ENCODE results near the gene ZNF296. TPM values are rescaled to one million over a fixed set of nuclear protein-coding genes. Genes with fewer than 3 reads are reported as not detected.

The ZNF296 gene
- total RNA-seq, 2 experiments from 2014 or later, result 13.5 to 31.4 TPM

GRCh38 chr19:45097450-45097775, 21.1 kb upstream of the ZNF296 start:
- intact Hi-C loops (cut with micrococcal nuclease; ENCODE audit: unreplicated experiment), result no loop called here

GRCh38 chr19:45096700-45097099, 20.4 kb upstream of the ZNF296 start:
- H3K4me1 ChIP-seq (ENCODE audit: insufficient read depth, low read length, poor library complexity, severe bottlenecking), result peaks cover 27% of the 10 kb centered on the region
- H3K9me3 ChIP-seq (ENCODE audit: low read length), result no peaks in the 10 kb centered on the region
- CTCF ChIA-PET (ENCODE audit: unreplicated experiment), result no interaction called here
- DNase-seq (ENCODE audit: low spot score), result no peak
- intact Hi-C loops (cut with micrococcal nuclease; ENCODE audit: unreplicated experiment), result no loop called here
- TF ChIP-seq, protein P1, sequence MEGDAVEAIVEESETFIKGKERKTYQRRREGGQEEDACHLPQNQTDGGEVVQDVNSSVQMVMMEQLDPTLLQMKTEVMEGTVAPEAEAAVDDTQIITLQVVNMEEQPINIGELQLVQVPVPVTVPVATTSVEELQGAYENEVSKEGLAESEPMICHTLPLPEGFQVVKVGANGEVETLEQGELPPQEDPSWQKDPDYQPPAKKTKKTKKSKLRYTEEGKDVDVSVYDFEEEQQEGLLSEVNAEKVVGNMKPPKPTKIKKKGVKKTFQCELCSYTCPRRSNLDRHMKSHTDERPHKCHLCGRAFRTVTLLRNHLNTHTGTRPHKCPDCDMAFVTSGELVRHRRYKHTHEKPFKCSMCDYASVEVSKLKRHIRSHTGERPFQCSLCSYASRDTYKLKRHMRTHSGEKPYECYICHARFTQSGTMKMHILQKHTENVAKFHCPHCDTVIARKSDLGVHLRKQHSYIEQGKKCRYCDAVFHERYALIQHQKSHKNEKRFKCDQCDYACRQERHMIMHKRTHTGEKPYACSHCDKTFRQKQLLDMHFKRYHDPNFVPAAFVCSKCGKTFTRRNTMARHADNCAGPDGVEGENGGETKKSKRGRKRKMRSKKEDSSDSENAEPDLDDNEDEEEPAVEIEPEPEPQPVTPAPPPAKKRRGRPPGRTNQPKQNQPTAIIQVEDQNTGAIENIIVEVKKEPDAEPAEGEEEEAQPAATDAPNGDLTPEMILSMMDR (conservative IDR thresholded peaks at IDR 0.05; ENCODE audit: low read length), result no peak
- TF ChIP-seq EZH2phosphoT487 (IDR thresholded peaks at IDR 0.05; ENCODE audit: borderline replicate concordance, low read depth, low read length), result no peak
- no peak overlapping the region for H3K4me3 ChIP-seq (ENCODE audit: low read depth, low read length, poor library complexity, severe bottlenecking)
- H3K9me2 ChIP-seq (ENCODE audit: insufficient read depth, low read length), result no peaks in the 10 kb centered on the region
- BruUV-seq (replicated peaks), result no TSS peak
- H3K27ac ChIP-seq (ENCODE audit: low read depth, low read length, poor library complexity, severe bottlenecking), result no peak overlapping the region
- POLR2A ChIA-PET, result no interaction called here
- H2AFZ ChIP-seq (ENCODE audit: low read length), result no peak overlapping the region
- H3K4me2 ChIP-seq (ENCODE audit: low read length), result no peak overlapping the region
- peaks cover 13% of the 10 kb centered on the region for H4K20me1 ChIP-seq (ENCODE audit: insufficient read depth, low read length)
- H3K79me2 ChIP-seq (ENCODE audit: insufficient read depth, low read depth, low read length), result peaks cover 76% of the 10 kb centered on the region
- H3K36me3 ChIP-seq (ENCODE audit: insufficient read depth, low read length), result peaks cover 41% of the 10 kb centered on the region

More at GRCh38 chr19:45097450-45097775, 21.1 kb upstream of the ZNF296 start:
- no peak overlapping the region for H2AFZ ChIP-seq (ENCODE audit: low read length)
- ChIA-PET POLR2A (interaction anchor here (0.6 kb wide), 1 partner anchor 40 kb away, joined by 3 read pairs; no protein-coding TSS in a partner anchor), CTCF (ENCODE audit: unreplicated experiment) (no interaction called here)
- peaks cover 41% of the 10 kb centered on the region for H3K36me3 ChIP-seq (ENCODE audit: insufficient read depth, low read length)
- H3K4me1 ChIP-seq (ENCODE audit: insufficient read depth, low read length, poor library complexity, severe bottlenecking), result peaks cover 23% of the 10 kb centered on the region
- H3K9me2 ChIP-seq (ENCODE audit: insufficient read depth, low read length), result no peaks in the 10 kb centered on the region
- H3K27ac ChIP-seq (ENCODE audit: low read depth, low read length, poor library complexity, severe bottlenecking), result no peak overlapping the region
- no peak for TF ChIP-seq EZH2phosphoT487 (IDR thresholded peaks at IDR 0.05; ENCODE audit: borderline replicate concordance, low read depth, low read length)
- TF ChIP-seq, protein P1 (conservative IDR thresholded peaks at IDR 0.05; ENCODE audit: low read length), result no peak
- BruUV-seq (replicated peaks), result no TSS peak
- no peak overlapping the region for H3K4me3 ChIP-seq (ENCODE audit: low read depth, low read length, poor library complexity, severe bottlenecking)
- no peak overlapping the region for H3K4me2 ChIP-seq (ENCODE audit: low read length)
- H3K9me3 ChIP-seq (ENCODE audit: low read length), result no peaks in the 10 kb centered on the region
- H3K79me2 ChIP-seq (ENCODE audit: insufficient read depth, low read depth, low read length), result peaks cover 83% of the 10 kb centered on the region
- peaks cover 13% of the 10 kb centered on the region for H4K20me1 ChIP-seq (ENCODE audit: insufficient read depth, low read length)
- no peak for DNase-seq (ENCODE audit: low spot score)

DNA sequence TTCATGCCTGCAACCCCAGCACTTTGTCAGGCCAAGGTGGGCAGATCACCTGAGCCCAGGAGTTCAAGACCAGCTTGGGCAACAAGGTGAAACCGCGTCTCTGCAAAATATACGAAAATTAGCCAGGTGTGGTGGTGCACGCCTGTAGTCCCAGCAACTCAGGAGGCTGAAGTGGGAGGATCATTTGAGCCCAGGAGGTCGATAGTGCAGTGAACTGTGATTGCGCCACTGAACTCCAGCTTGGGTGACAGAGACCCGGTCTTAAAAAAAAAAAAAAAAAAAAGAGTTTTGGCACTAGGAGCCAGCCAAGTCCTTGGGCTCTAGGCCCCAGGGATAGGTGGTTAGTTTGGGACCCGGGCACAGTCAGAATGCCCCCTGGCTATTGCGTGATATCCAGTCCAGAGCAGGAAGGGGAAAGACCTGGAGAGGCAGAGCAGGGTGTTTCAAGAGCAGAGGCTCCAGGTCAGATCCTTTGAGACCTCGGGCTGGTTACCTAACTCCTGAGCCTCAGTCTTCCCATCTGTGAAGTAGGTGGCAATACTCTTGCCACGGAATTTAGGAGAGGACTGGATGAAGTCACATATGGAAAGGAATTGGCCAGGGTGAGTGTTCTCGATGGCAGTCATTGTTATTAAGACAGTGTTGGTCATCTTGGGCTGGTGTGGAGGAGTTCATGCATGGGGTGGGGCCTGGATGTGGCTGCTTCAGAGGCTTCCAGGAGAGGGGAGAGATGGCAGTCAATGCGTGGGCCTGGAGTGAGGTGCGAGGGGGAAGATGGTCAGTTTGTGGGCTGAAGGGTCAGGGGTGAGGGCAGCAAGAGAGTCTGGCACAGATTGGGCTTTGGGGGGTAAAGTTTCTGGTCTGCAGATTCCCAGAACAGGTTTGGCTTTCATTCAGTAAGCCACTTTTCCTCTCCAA, 19.5 kb upstream of the ZNF296 start:
- H3K4me2 ChIP-seq (ENCODE audit: low read length), result peak overlapping the region; percentile 26; the same call in 1 of the 2 replicates
- no peaks in the 10 kb centered on the region for H3K9me3 ChIP-seq (ENCODE audit: low read length)
- peaks cover 46% of the 10 kb centered on the region for H3K36me3 ChIP-seq (ENCODE audit: insufficient read depth, low read length)
- no peak overlapping the region for H2AFZ ChIP-seq (ENCODE audit: low read length)
- H3K4me3 ChIP-seq (ENCODE audit: low read depth, low read length, poor library complexity, severe bottlenecking), result no peak overlapping the region
- CTCF ChIA-PET (ENCODE audit: unreplicated experiment), result no interaction called here
- peaks cover 34% of the 10 kb centered on the region for H3K4me1 ChIP-seq (ENCODE audit: insufficient read depth, low read length, poor library complexity, severe bottlenecking)
- POLR2A ChIA-PET, result no interaction called here
- no peak overlapping the region for H3K27ac ChIP-seq (ENCODE audit: low read depth, low read length, poor library complexity, severe bottlenecking)
- H4K20me1 ChIP-seq (ENCODE audit: insufficient read depth, low read length), result peaks cover 13% of the 10 kb centered on the region
- TF ChIP-seq EZH2phosphoT487 (IDR thresholded peaks at IDR 0.05; ENCODE audit: borderline replicate concordance, low read depth, low read length), result no peak
- TF ChIP-seq, protein P1 (conservative IDR thresholded peaks at IDR 0.05; ENCODE audit: low read length), result no peak
- H3K9me2 ChIP-seq (ENCODE audit: insufficient read depth, low read length), result no peaks in the 10 kb centered on the region
- no TSS peak for BruUV-seq (replicated peaks)
- intact Hi-C loops (cut with micrococcal nuclease; ENCODE audit: unreplicated experiment), result no loop called here
- no peak for DNase-seq (ENCODE audit: low spot score)
- peaks cover 74% of the 10 kb centered on the region for H3K79me2 ChIP-seq (ENCODE audit: insufficient read depth, low read depth, low read length)

All from OCI-LY7 (cell line).